GM10847 (cell line): Measurements from ENCODE around the gene ALAS1.

Experiments used
- POLR2A ChIP-seq: IDR thresholded peaks from 2 replicates; pipeline ENCODE4 v1.6.1; 2011; ENCODE audit not compliant: insufficient read length; ENCODE audit errors: extremely low read depth

Gene ALAS1

DNA sequence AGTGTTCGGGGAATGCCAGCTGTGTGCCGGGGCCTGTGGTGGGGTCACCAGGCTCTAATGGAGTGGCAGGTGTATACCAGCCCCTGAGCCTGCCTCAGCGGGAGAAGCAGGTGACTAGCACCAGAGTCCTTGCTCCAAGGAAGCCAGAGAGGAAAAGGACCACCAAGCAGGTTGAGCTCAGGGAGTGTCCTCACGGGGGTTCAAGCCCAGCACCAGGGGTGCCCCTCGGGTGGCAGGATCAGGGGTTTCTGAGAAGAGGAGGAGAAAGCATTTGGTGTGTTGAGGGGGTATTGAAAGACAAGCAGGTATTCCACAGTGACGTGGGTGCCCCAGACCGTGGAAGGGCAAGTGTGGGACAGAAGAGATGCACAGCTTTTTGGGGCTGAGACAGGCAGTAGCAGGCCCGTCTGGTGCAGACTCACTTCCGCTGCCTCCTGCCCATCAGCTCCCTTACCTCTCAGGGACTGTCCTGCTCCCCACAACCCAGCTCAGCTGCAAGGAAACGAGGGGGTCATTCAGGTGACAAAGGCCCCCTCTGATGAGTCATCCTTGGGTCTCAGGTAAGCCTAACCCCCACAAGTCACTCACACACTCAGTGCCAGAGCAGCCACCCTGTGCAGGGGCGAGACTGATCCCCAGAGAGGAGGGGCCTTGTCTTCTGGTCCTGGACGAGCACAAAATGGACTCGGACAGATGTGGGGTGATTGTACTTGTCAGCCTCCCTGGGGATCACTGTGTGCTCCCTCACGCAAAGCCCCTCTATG is 22.4 kb upstream of the ALAS1 start:
- no peak for TF ChIP-seq POLR2A

DNA sequence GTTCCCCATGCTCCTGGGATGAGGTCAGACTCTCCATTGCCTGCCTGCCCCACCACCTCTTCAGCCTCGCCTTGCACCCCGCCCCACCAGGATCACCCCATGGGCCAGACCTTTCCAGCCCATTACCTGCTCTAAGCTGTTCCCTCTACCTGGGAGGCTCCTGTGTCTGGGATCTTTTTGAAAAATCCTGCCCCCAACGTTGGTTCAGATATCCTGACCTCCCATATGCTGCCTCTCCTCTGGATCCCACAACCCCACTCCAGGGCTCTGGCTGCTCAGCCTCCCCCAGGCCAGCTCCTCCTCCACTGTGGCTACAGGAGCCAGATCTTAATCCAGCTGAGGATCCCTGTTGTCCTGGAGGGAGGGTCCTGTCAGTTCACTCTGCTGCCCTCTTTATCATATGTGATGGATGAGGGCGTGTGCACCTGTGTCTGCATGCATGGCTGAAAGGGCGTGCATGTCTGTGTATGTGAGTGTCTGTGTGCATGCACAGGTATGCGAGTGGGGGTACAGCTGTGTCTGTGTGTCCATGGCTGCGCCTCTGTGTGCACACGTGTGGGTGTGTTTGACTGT is 21.7 kb upstream of the ALAS1 start:
- TF ChIP-seq POLR2A = no peak

DNA sequence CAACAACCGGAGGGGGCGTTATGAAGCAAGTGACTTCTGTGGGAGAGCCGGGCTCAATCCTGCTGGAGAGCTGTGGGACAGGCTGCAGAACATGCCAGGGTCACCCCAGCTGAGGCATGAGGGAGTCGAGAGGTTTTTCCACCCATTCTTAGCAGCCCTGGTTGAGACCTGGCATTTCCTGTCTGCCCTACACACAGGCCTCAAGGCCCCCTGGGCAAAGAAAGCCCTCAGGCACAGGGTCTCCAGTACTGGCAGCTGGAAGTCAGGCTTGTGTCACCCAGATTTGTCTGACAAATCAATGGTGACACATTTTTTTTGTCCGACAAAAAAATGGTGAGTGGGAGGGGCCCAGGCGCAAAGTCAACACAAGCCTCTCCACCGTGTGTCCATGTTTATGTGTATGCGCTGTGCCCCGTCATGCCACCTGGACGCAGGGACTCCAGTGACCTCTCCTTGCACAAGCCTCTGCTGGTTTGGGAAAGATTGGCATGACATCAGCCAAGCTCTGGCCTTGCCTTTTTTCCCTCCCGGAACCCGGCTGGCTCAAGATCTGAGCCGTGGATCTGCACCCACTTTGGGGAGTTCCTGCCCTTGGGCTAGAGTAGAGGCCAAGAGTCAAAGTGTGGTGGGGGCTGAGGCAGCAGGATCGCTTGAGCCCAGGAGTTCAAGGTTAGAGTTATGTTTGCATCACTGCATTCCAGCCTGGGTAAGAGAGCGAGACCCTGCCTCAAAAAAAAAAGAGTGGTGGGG is 20.8 kb upstream of the ALAS1 start:
- no peak for TF ChIP-seq POLR2A

DNA sequence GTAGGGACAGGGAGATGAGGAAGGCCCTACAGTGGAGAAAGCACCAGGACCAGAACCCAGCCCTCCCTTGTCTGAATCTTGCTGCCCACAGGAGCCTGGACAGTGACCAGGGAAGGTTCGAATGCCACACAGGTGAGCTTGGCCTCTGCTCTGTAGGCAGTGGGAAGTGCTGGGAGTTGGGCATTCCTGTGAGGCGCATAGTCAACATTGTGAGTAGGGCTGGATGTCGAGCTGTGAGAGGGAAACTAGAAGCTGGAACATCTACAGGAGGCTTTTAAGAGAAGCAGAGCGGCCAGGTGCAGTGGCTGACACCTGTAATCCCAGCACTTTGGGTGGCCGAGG is 20.3 kb upstream of the ALAS1 start:
- TF ChIP-seq POLR2A = no peak

DNA sequence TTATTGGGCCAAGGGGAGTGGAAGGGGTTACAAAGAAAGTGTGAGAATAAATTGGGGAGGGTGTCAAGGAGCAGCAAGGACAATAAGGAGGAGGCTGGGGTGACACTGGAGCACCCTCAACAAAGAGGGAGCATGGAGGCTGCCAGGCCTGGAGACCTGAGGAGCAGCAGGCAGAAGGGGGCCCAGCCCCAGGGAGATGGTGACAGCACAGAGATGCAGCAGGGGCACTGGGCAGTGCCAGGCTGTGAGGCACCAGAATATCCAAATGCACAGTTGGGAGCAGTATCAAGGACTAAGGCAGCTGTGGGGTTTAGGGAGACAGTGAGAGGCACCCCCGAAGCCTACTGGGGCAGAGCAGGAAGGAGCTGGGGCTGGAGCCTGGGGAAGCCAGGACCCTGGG is 19.4 kb upstream of the ALAS1 start:
- no peak for TF ChIP-seq POLR2A

DNA sequence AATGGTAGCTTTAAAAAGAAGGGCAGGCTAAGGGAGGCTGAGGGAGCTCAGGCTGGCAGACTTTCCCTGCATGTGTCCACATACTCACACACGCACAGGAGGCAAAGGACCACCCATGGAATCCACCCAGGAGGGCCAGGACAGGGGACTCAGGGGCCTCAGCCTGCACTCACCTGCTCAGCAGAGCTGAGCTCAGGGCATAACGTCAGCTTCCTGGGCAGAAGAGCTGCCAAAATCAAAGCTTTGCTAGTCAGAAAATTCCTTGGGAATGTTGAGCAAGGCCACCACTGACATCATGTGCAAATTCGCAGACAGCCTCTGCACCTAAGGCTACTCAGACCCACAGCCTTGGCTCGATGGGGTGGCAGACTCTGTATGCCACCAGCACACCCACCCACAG is 16.4 kb upstream of the ALAS1 start:
- no peak for TF ChIP-seq POLR2A

DNA sequence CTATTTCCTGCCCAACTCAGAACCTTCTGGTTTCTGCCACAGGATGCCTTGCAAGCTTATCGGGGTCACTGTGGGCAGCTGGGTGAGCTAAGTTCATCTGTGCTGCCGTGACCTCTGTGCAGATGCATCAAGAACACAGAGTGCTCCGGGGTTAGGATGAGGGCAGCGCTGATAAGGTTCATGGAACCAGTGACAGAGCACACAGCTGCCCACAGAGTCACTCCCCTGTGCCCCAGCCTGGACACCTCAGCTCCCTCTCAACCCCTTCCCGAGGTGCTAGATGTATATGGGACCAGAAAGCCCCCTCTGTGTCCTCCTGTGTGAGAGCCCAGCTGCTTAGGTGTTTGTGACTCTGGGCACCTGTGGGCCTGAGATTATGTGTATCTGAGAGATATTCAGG is 15.8 kb upstream of the ALAS1 start:
- no peak for TF ChIP-seq POLR2A

DNA sequence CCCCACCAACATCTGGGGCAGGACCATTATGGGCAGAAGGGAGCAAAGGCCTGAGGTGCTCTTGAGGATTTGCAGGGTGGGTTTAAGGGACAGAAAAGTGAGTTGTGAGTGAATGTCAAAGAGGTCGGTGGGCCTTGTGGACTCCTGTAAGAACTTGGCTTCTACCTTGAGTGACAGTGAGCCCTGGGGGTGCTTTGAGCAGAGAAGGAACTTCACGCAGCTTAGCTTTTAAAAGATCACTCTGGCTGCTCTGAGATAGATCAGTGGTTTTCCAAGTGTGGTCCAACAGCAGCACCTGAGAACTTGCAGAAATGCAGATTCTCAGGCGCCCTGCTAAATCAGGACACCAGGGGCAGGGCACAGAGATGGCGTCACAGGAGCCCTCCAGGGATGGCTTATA is 15.3 kb upstream of the ALAS1 start:
- no peak for TF ChIP-seq POLR2A

DNA sequence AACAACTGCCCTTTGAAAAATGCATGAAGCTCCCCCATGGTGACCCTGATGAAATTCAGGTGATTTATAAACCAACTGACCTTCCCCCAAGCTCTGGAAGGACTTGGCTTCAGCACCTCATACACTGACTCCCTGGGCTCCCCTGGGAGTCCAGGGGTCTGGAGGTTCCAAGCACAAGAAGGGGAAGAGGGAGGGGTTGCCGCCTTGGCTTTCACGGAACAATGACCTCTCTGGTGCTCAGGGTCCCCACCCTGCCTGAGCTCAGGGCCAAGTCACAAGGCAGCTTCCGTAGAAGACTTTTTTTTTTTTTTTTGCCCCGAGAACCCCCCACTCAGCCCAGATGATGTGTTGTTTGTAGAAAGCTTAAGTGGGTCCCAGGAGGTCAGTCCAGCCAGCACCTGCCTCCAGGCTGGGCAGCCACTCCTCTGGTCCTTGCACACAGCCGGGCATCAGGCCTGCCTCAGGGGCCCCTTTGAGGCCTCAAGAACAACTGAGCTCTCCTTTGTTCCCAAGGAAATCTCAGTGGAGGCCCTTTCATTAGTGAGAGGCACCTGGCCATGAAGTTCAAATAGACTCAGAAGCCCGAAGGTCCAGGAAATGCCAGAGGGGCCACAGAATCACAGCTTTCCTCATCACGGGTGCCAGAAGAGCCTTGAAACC is 14.0 kb upstream of the ALAS1 start:
- TF ChIP-seq POLR2A = no peak

DNA sequence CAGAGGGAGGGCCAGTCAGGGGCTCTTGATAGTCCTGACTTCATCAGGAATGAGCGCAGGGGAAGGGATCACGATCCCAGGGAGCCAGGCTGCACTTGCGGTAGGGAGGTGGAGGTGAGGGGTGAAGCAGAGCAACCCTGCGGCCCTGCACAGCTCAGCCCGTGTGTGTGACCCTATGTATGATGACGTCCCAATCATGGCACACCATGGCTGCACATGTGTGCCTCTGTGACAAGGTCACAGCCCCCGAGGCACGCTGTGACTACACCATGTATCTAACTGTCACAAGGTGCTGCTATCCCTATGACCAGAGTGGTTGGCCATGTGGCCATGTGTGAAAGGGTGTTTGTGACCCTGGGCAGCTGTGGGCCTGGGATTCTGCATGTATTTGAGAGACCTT is 13.3 kb upstream of the ALAS1 start:
- no peak for TF ChIP-seq POLR2A

DNA sequence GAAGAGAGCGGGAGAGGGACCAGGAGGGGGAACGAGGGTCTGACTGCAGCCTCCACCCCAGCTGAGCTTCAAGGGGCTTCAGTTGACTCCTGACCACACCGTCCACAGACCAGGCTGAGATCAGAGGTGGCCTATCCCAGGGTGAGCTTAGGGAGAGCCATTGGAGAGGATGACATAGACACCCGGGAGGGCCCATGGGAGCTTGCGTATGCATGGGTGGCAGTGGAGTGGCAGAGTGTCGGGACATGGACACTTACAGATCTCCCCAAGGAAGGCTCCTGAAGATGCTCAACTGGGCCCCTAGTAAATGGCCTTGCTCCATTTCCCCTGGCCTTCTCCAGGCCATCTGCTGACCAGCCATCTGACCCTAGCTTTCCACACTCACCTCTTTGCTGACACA is 12.6 kb upstream of the ALAS1 start:
- no peak for TF ChIP-seq POLR2A

DNA sequence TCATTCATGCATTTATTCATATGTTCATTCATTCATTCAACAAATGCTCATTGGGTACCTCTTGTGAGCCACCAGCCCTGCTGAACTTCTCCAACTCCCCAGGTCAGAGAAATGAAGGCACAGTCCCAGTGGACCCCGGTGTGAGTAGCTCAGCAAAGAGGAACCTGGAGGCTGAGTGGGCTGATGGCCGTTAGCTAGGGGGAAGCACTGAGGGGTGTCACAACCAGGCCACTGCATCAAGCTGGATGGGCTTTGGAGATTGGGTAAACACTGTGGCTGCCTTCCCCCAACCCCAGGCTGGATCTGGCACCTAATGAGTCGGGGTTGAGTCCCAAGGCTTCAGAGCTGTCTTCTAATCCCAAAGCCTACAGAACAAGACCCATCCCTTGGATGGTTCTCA is 12.1 kb upstream of the ALAS1 start:
- TF ChIP-seq POLR2A = no peak

DNA sequence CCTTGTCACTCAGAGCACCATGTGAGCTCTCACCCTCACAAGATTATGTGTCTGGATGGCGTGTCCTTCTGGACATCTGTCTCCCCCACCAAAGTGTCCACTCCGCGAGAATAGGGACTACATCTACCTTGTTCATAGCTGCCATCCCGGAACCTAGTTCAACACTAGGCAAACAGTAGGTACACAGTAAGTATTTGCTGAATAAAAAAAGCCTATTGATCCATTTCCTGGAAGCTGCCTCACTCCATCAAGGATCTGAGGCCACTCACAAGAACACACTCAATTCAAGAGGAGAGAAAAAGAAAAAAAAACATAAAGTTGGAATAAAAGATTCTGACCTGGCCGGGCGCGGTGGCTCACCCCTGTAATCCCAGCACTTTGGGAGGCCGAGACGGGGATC is 11.2 kb upstream of the ALAS1 start:
- TF ChIP-seq POLR2A = no peak

DNA sequence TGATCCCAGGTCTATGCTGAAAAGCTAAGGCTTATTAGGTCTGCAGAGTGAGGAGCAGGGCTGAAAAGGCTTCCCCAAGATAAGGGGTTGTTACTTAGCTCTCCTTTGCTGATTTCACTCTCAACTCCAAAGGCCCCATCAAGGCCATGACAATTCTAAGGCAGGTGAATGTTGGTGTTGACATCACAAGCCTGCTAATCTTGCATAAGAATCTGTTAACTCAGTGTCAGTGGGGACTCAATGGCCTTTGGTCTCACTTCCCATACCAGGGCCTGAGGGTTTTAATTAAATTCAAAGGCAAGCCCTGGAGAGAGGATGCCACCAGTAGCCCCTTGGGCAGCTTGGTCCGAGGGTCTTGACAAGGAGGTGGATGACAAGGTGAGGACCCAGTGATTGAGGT is 9.4 kb upstream of the ALAS1 start:
- TF ChIP-seq POLR2A = no peak

DNA sequence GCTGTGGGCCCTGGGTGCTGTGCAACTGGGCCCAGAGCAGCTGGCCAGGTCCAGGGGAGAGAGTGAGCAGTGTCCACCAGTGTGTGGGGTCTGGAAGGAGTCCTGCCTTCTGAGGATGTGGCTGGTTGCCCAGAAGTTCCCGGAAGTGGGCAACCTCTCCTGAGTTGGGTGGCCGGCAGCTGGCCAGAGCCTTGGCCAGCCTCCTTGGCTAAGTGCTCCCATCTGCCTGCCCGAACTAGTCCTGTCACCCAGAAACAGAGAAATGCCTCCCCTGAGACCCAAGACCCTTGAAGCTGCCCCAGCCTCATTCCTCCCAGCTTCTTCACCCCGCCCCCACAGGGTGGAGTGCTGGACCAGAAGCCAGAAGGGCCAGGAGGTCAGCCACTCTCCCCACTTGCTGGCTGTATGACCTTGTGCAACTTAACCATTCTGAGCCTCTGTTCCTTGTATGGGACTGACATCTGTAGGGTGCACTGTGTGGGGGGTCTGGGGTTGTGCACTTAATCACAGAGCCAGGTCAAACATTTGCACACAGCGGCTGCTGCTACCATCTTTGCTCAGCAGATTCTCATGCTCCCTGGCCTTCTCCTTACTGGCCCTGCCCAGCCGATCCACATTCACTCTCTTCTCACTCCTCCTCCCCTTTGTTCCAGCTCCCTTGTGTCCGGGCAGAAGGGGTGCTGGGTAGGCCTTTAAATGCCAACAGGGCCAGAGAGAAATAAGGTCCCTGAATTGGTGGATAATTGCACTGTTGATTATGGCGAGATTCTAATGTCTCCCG is 7.5 kb upstream of the ALAS1 start:
- TF ChIP-seq POLR2A = no peak
